ENCODE data around the gene ITGA8. TPM values are rescaled to one million over a fixed set of nuclear protein-coding genes. Genes with fewer than 3 reads are reported as not detected.

ITGA8 gene
- total RNA-seq, 1 experiment from 2014 or later, result not detected

GRCh38 chr10:15738270-15738925, 18.7 kb upstream of the ITGA8 start:
- Mint-ChIP-seq H3K9me3 (ENCODE audit: unreplicated experiment) (no peaks in the 10 kb centered on the region), H3K27me3 (ENCODE audit: insufficient read depth, unreplicated experiment) (peaks cover 22% of the 10 kb centered on the region), H3K27ac (ENCODE audit: unreplicated experiment) (no peak overlapping the region), H3K4me1 (ENCODE audit: low read depth, unreplicated experiment) (no peaks in the 10 kb centered on the region), H3K4me3 (ENCODE audit: unreplicated experiment) (no peak overlapping the region), H3K36me3 (ENCODE audit: insufficient read depth, unreplicated experiment) (no peaks in the 10 kb centered on the region)
- ChIA-PET POLR2A (no interaction called here), CTCF (no interaction called here)
- no TSS peak for BruUV-seq (replicated peaks)
- H3K27me3 ChIP-seq (replicated peaks; ENCODE audit: control insufficient read depth, insufficient read depth, low read length), result no peaks in the 10 kb centered on the region
- no peak for DNase-seq
- intact Hi-C loops (cut with micrococcal nuclease; ENCODE audit: unreplicated experiment), result no loop called here
- no peaks in the 10 kb centered on the region for H3K36me3 ChIP-seq (ENCODE audit: control insufficient read depth, insufficient read depth, low read length)
- no peak overlapping the region for H3K4me3 ChIP-seq (ENCODE audit: low read depth, low read length)
- H3K9me3 ChIP-seq, result no peaks in the 10 kb centered on the region
- TF ChIP-seq CTCF (IDR thresholded peaks at IDR 0.05; ENCODE audit: insufficient read depth in 1 of 2, low read depth in 1 of 2, low read length in 1 of 2, severe bottlenecking in 1 of 2, unreplicated experiment in 1 of 2), result no peak
- no peaks in the 10 kb centered on the region for H3K4me1 ChIP-seq

GRCh38 chr10:15737656-15738055, 17.9 kb upstream of the ITGA8 start:
- no peak for DNase-seq
- intact Hi-C loops (cut with micrococcal nuclease; ENCODE audit: unreplicated experiment), result no loop called here
- no peaks in the 10 kb centered on the region for H3K9me3 Mint-ChIP-seq (ENCODE audit: unreplicated experiment)
- H3K27me3 Mint-ChIP-seq (ENCODE audit: insufficient read depth, unreplicated experiment), result peaks cover 20% of the 10 kb centered on the region
- Histone ChIP-seq H3K27me3 (replicated peaks; ENCODE audit: control insufficient read depth, insufficient read depth, low read length) (no peaks in the 10 kb centered on the region), H3K9me3 (no peaks in the 10 kb centered on the region), H3K4me3 (ENCODE audit: low read depth, low read length) (no peak overlapping the region), H3K36me3 (ENCODE audit: control insufficient read depth, insufficient read depth, low read length) (no peaks in the 10 kb centered on the region), H3K4me1 (no peaks in the 10 kb centered on the region)
- H3K27ac Mint-ChIP-seq (ENCODE audit: unreplicated experiment), result no peak overlapping the region
- no TSS peak for BruUV-seq (replicated peaks)
- POLR2A ChIA-PET, result no interaction called here
- TF ChIP-seq CTCF (IDR thresholded peaks at IDR 0.05; ENCODE audit: insufficient read depth in 1 of 2, low read depth in 1 of 2, low read length in 1 of 2, severe bottlenecking in 1 of 2, unreplicated experiment in 1 of 2), result no peak
- CTCF ChIA-PET, result no interaction called here
- H3K4me1 Mint-ChIP-seq (ENCODE audit: low read depth, unreplicated experiment), result no peaks in the 10 kb centered on the region
- no peak overlapping the region for H3K4me3 Mint-ChIP-seq (ENCODE audit: unreplicated experiment)
- H3K36me3 Mint-ChIP-seq (ENCODE audit: insufficient read depth, unreplicated experiment), result no peaks in the 10 kb centered on the region

- intact Hi-C loops (cut with micrococcal nuclease; ENCODE audit: unreplicated experiment), result no loop called here
- H3K4me3 ChIP-seq (ENCODE audit: low read depth, low read length), result no peak overlapping the region
- no peaks in the 10 kb centered on the region for H3K36me3 ChIP-seq (ENCODE audit: control insufficient read depth, insufficient read depth, low read length)
- Mint-ChIP-seq H3K36me3 (ENCODE audit: insufficient read depth, unreplicated experiment) (no peaks in the 10 kb centered on the region), H3K27ac (ENCODE audit: unreplicated experiment) (no peak overlapping the region), H3K9me3 (ENCODE audit: unreplicated experiment) (peaks cover 1% of the 10 kb centered on the region), H3K4me1 (ENCODE audit: low read depth, unreplicated experiment) (no peaks in the 10 kb centered on the region), H3K4me3 (ENCODE audit: unreplicated experiment) (no peak overlapping the region), H3K27me3 (ENCODE audit: insufficient read depth, unreplicated experiment) (peaks cover 11% of the 10 kb centered on the region)
- POLR2A ChIA-PET, result no interaction called here
- H3K9me3 ChIP-seq, result no peaks in the 10 kb centered on the region
- H3K27me3 ChIP-seq (replicated peaks; ENCODE audit: control insufficient read depth, insufficient read depth, low read length), result no peaks in the 10 kb centered on the region
- no peak for TF ChIP-seq CTCF (IDR thresholded peaks at IDR 0.05; ENCODE audit: insufficient read depth in 1 of 2, low read depth in 1 of 2, low read length in 1 of 2, severe bottlenecking in 1 of 2, unreplicated experiment in 1 of 2)
- no TSS peak for BruUV-seq (replicated peaks)
- no peak for DNase-seq
- CTCF ChIA-PET, result no interaction called here
- H3K4me1 ChIP-seq, result no peaks in the 10 kb centered on the region
Observed at GRCh38 chr10:15735763-15736162, 16.0 kb upstream of the ITGA8 start.
